Measurements from ENCODE around the gene CTBP2.

GRCh38 chr10:125105155-125105554 lies 55.2 kb downstream of the CTBP2 start:
- TF ChIP-seq ZNF235 (CRISPR knock-in tag; IDR thresholded peaks at IDR 0.05; ENCODE audit: borderline replicate concordance) (no peak), HMG20A (CRISPR knock-in tag; IDR thresholded peaks at IDR 0.05; ENCODE audit: borderline replicate concordance) (no peak), HDAC6 (IDR thresholded peaks at IDR 0.05; ENCODE audit: low read depth, low read length) (no peak), PHF20 (CRISPR knock-in tag; IDR thresholded peaks at IDR 0.05) (no peak), AHDC1 (CRISPR knock-in tag; IDR thresholded peaks at IDR 0.05; ENCODE audit: borderline replicate concordance) (no peak), REPIN1 (CRISPR knock-in tag; IDR thresholded peaks at IDR 0.05; ENCODE audit: borderline replicate concordance, low read depth) (no peak), MEIS1 (CRISPR knock-in tag; IDR thresholded peaks at IDR 0.05; ENCODE audit: borderline replicate concordance) (no peak), NONO (IDR thresholded peaks at IDR 0.05) (no peak), NONO (CRISPR knock-in tag; conservative IDR thresholded peaks at IDR 0.05) (no peak), ZNF83 (CRISPR knock-in tag; IDR thresholded peaks at IDR 0.05; ENCODE audit: borderline replicate concordance) (no peak)
- TF ChIP-seq, protein P1, sequence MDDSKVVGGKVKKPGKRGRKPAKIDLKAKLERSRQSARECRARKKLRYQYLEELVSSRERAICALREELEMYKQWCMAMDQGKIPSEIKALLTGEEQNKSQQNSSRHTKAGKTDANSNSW (CRISPR knock-in tag; IDR thresholded peaks at IDR 0.05; ENCODE audit: borderline replicate concordance) = no peak

All from HepG2 (cell line).